SK-N-MC (cell line): ENCODE results near the gene NCOA3.

ENCODE experiments used
- EZH2 ChIP-seq: fragments of 200-600 bp; sonication (generic); IDR thresholded peaks from one replicate; pipeline ENCODE4 v1.6.1; 2017; ENCODE audit warnings: antibody characterized with exemption
- FOXP2 ChIP-seq: optimal IDR thresholded peaks from 2 replicates; pipeline ENCODE3; 2011; ENCODE audit warnings: mild to moderate bottlenecking, moderate library complexity; ENCODE audit not compliant: insufficient read depth; ENCODE audit errors: extremely low read length, control extremely low read depth
- POLR2AphosphoS5 ChIP-seq: IDR thresholded peaks from 2 replicates; pipeline ENCODE4 v1.6.1; 2012; ENCODE audit warnings: mild to moderate bottlenecking, low read depth, low read length, borderline replicate concordance

- TF ChIP-seq POLR2AphosphoS5 (no peak), EZH2 (no peak), FOXP2 (no peak)
These were observed 29.8 kb downstream of the NCOA3 start for GRCh38 chr20:47531458-47531857.
